Right forelimb (tissue), 1 donor: Measurements from ENCODE around the gene MTHFD2L.

Source experiments
- DNase-seq: peaks from one replicate; pipeline ENCODE4 v3.0.0-alpha.2; 2018

Gene MTHFD2L

GRCh38 chr4:74133786-74134499 is 24.0 kb upstream of the MTHFD2L start:
- peak; percentile 74 for DNase-seq

- no peak for DNase-seq
These were observed 23.4 kb upstream of the MTHFD2L start for GRCh38 chr4:74134500-74134852.

- DNase-seq, result no peak
These were observed 11.3 kb upstream of the MTHFD2L start for GRCh38 chr4:74146581-74147129.

- no peak for DNase-seq
These were observed 9.7 kb upstream of the MTHFD2L start for GRCh38 chr4:74148205-74148604.

GRCh38 chr4:74152836-74153235 is 5.1 kb upstream of the MTHFD2L start:
- DNase-seq, result no peak

- DNase-seq, result no peak
These were observed 1.4 kb upstream of the MTHFD2L start for GRCh38 chr4:74156521-74156920.

- no peak for DNase-seq
These were observed 764 bp upstream of the MTHFD2L start for GRCh38 chr4:74157154-74157553.

GRCh38 chr4:74158466-74159142 is 686 bp downstream of the MTHFD2L start:
- DNase-seq, result no peak

GRCh38 chr4:74159143-74159709 is 1.3 kb downstream of the MTHFD2L start:
- no peak for DNase-seq

- no peak for DNase-seq
These were observed 3.9 kb downstream of the MTHFD2L start for GRCh38 chr4:74161666-74162450.

GRCh38 chr4:74166135-74166534 is 8.2 kb downstream of the MTHFD2L start:
- DNase-seq, result no peak

- DNase-seq, result no peak
These were observed 8.9 kb downstream of the MTHFD2L start for GRCh38 chr4:74166818-74167217.

GRCh38 chr4:74167585-74167984 is 9.7 kb downstream of the MTHFD2L start:
- no peak for DNase-seq

GRCh38 chr4:74168841-74169240 is 10.9 kb downstream of the MTHFD2L start:
- DNase-seq, result no peak

- DNase-seq, result no peak
These were observed 15.4 kb downstream of the MTHFD2L start for GRCh38 chr4:74173321-74173720.

GRCh38 chr4:74174421-74174820 is 16.5 kb downstream of the MTHFD2L start:
- DNase-seq, result no peak

GRCh38 chr4:74174941-74175340 is 17.0 kb downstream of the MTHFD2L start:
- DNase-seq, result no peak

- no peak for DNase-seq
These were observed 17.5 kb downstream of the MTHFD2L start for GRCh38 chr4:74175379-74175778.

GRCh38 chr4:74178798-74179197 is 20.9 kb downstream of the MTHFD2L start:
- no peak for DNase-seq

- DNase-seq, result no peak
These were observed 23.3 kb downstream of the MTHFD2L start for GRCh38 chr4:74181219-74181618.

GRCh38 chr4:74188912-74189311 is 31.0 kb downstream of the MTHFD2L start:
- DNase-seq, result no peak

GRCh38 chr4:74189331-74190043 is 31.6 kb downstream of the MTHFD2L start:
- DNase-seq, result no peak

GRCh38 chr4:74190332-74190731 is 32.4 kb downstream of the MTHFD2L start:
- no peak for DNase-seq
